ENCODE measurements around the gene RSU1.

Gene RSU1

DNA sequence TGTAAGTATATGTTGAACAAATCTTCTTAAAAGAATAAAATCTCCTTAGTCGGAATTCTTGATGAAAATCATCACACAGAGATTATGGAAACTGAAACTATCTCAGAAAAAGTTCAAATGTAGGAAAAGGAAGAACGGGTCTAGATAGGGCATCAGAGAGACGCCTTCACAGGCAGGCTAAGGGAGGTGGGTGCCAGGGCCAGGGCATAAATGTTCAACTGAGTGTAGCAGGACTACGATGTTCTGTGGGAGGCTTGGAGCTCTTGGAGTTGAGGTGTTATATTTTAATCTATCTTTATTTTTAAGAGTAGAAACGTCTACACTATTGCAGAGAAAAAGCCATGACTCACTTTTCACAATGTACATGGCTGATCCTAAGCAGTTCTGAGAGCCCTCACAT lies 101.2 kb downstream of the RSU1 start:
- DNase-seq, result no peak
- Histone ChIP-seq H3K27me3 (replicated peaks in 2 of 5; ENCODE audit: control insufficient read depth in 4 of 5, insufficient read depth in 5 of 5, low read length in 4 of 5) (no peaks in the 10 kb centered on the region), H3K27ac (ENCODE audit: insufficient read depth in 1 of 2, low read depth in 1 of 2, low read length in 2 of 2, poor library complexity in 1 of 2, severe bottlenecking in 2 of 2) (no peak overlapping the region), H3K36me3 (ENCODE audit: control insufficient read depth in 4 of 4, insufficient read depth in 4 of 4, low read length in 3 of 4) (peaks cover 0 to 18% (median 2%) of the 10 kb centered on the region in 4 experiments), H3K4me1 (ENCODE audit: control extremely low read depth in 1 of 4, control insufficient read depth in 4 of 4, insufficient read depth in 4 of 4, low read length in 3 of 4) (no peaks in the 10 kb centered on the region), H3K9me3 (ENCODE audit: control extremely low read depth in 1 of 5, control insufficient read depth in 4 of 5, insufficient read depth in 2 of 5, low read depth in 1 of 5, low read length in 4 of 5) (peaks cover 0 to 40% (median 16%) of the 10 kb centered on the region in 5 experiments), H3K4me3 (ENCODE audit: control insufficient read depth in 1 of 7, extremely low read depth in 1 of 7, insufficient read depth in 4 of 7, low read depth in 2 of 7, low read length in 6 of 7) (no peak overlapping the region)
- WGBS (ENCODE audit: insufficient coverage), result 95% methylated on average over 2 of the region's 5 CpGs
- CTCF ChIA-PET, result no interaction called here
- POLR2A ChIA-PET, result no interaction called here

DNA sequence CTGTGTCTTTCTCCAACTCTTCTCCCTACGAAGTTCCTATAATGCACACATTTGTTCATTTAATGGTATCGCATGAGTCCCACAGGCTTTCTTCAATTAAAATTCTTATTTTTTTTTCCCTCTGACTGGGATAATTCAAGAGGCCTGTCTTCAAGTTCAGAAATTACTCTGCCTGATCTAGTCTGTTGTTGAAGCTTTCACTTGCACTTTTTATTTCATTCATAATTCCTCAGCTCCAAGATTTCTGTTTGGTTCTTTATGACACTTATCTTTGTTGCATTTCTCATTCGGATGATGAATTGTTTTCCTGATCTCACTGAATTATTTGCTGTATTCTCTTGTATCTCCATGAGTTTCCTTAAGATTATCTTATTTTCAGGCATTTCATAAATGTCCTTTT lies 103.9 kb downstream of the RSU1 start:
- Histone ChIP-seq H3K9me3 (ENCODE audit: control extremely low read depth in 1 of 5, control insufficient read depth in 4 of 5, insufficient read depth in 2 of 5, low read depth in 1 of 5, low read length in 4 of 5) (peaks cover 2 to 50% (median 17%) of the 10 kb centered on the region in 5 experiments), H3K4me1 (ENCODE audit: control extremely low read depth in 1 of 4, control insufficient read depth in 4 of 4, insufficient read depth in 4 of 4, low read length in 3 of 4) (no peaks in the 10 kb centered on the region), H3K27ac (ENCODE audit: insufficient read depth in 1 of 2, low read depth in 1 of 2, low read length in 2 of 2, poor library complexity in 1 of 2, severe bottlenecking in 2 of 2) (no peak overlapping the region), H3K36me3 (ENCODE audit: control insufficient read depth in 4 of 4, insufficient read depth in 4 of 4, low read length in 3 of 4) (peaks cover 0 to 8% (median 1%) of the 10 kb centered on the region in 4 experiments), H3K4me3 (ENCODE audit: control insufficient read depth in 1 of 7, extremely low read depth in 1 of 7, insufficient read depth in 4 of 7, low read depth in 2 of 7, low read length in 6 of 7) (no peak overlapping the region), H3K27me3 (replicated peaks in 2 of 5; ENCODE audit: control insufficient read depth in 4 of 5, insufficient read depth in 5 of 5, low read length in 4 of 5) (no peaks in the 10 kb centered on the region)
- 97% methylated on average over 3 of the region's 3 CpGs for WGBS (ENCODE audit: insufficient coverage)
- DNase-seq, result no peak
- ChIA-PET CTCF (no interaction called here), POLR2A (no interaction called here)

DNA sequence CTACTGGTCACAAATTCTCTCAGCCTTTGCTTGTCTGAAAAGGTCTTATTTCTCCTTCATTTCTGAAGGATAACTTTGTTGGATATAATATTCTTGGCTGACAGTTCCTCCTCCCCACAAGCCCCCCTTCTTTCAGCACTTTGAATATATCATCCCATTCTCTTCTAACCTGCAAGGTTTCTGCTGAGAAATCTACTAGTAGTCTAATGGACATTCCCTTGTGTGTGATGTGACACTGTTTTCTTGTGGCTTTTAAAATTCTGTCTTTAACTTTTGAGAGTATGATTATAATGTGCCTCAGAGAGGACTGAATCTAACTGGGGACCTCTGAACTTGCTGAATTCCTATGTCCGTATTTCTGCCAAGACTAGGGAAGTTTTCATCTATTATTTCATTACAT lies 104.3 kb downstream of the RSU1 start:
- peaks cover 2 to 50% (median 17%) of the 10 kb centered on the region in 5 experiments for H3K9me3 ChIP-seq (ENCODE audit: control extremely low read depth in 1 of 5, control insufficient read depth in 4 of 5, insufficient read depth in 2 of 5, low read depth in 1 of 5, low read length in 4 of 5)
- H3K4me3 ChIP-seq (ENCODE audit: control insufficient read depth in 1 of 7, extremely low read depth in 1 of 7, insufficient read depth in 4 of 7, low read depth in 2 of 7, low read length in 6 of 7), result no peak overlapping the region
- H3K4me1 ChIP-seq (ENCODE audit: control extremely low read depth in 1 of 4, control insufficient read depth in 4 of 4, insufficient read depth in 4 of 4, low read length in 3 of 4), result no peaks in the 10 kb centered on the region
- no CpG with 5 or more reads among the region's 1 CpG for WGBS (ENCODE audit: insufficient coverage)
- peaks cover 0 to 8% (median 1%) of the 10 kb centered on the region in 4 experiments for H3K36me3 ChIP-seq (ENCODE audit: control insufficient read depth in 4 of 4, insufficient read depth in 4 of 4, low read length in 3 of 4)
- H3K27ac ChIP-seq (ENCODE audit: insufficient read depth in 1 of 2, low read depth in 1 of 2, low read length in 2 of 2, poor library complexity in 1 of 2, severe bottlenecking in 2 of 2), result no peak overlapping the region
- H3K27me3 ChIP-seq (replicated peaks in 2 of 5; ENCODE audit: control insufficient read depth in 4 of 5, insufficient read depth in 5 of 5, low read length in 4 of 5), result no peaks in the 10 kb centered on the region
- CTCF ChIA-PET, result no interaction called here
- DNase-seq, result peak in 1 of 3 donors; percentile 8
- POLR2A ChIA-PET, result no interaction called here

DNA sequence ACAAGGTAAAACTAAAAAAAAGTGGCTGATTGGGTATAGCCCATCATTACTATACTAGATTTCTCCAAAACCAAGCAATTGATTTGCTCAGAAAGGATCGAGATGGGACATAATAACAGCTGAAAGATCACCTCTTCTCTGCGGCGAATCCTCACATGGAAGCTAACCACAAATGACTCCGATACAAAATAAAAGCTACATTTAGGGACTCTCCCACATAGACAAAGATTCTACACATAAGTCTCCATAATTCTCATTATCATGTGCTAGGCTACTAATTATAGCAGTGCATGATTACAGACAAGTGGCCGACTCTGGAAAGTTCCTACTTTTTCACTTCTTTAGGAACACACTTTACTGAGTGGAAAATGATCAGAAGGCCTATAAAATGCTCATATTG lies 116.9 kb downstream of the RSU1 start:
- WGBS (ENCODE audit: insufficient coverage), result 96% methylated on average over 4 of the region's 5 CpGs
- Histone ChIP-seq H3K9me3 (ENCODE audit: control extremely low read depth in 1 of 5, control insufficient read depth in 4 of 5, insufficient read depth in 2 of 5, low read depth in 1 of 5, low read length in 4 of 5) (peaks cover 0 to 9% (median 0%) of the 10 kb centered on the region in 5 experiments), H3K27ac (ENCODE audit: insufficient read depth in 1 of 2, low read depth in 1 of 2, low read length in 2 of 2, poor library complexity in 1 of 2, severe bottlenecking in 2 of 2) (no peak overlapping the region), H3K4me3 (ENCODE audit: control insufficient read depth in 1 of 7, extremely low read depth in 1 of 7, insufficient read depth in 4 of 7, low read depth in 2 of 7, low read length in 6 of 7) (no peak overlapping the region), H3K27me3 (replicated peaks in 2 of 5; ENCODE audit: control insufficient read depth in 4 of 5, insufficient read depth in 5 of 5, low read length in 4 of 5) (no peaks in the 10 kb centered on the region), H3K36me3 (ENCODE audit: control insufficient read depth in 4 of 4, insufficient read depth in 4 of 4, low read length in 3 of 4) (no peaks in the 10 kb centered on the region), H3K4me1 (ENCODE audit: control extremely low read depth in 1 of 4, control insufficient read depth in 4 of 4, insufficient read depth in 4 of 4, low read length in 3 of 4) (no peaks in the 10 kb centered on the region)
- DNase-seq, result no peak
- ChIA-PET POLR2A (no interaction called here), CTCF (no interaction called here)

DNA sequence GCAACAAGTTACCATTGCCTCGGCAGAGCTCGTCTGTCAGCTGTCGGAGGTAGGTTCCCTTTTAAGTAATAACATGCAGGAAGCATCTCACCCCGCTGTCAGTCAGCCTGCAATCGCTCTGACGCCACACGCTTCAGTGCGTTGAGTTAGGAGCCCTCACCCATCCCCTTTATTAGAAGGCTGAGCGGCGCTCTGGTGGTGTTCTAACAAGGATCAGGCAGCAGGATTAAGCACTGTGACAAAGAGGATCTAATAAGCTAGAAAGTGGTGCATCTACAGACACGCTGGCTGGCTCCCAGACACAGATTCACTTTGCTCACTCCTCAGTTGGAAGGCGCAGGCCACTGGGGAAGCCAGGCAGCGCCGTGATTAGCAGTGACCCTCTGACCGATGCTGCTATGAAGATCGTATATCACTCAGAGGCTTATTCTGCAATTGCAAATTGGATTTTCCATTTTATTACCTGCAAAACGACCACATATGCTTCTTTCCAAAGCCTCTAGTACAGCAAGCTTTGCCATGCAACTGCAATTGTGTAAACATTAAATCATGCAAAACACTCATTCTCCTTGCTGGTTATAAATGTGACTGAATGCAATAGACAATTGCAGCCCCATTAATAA lies 117.7 kb downstream of the RSU1 start:
- Histone ChIP-seq H3K4me3 (ENCODE audit: control insufficient read depth in 1 of 7, extremely low read depth in 1 of 7, insufficient read depth in 4 of 7, low read depth in 2 of 7, low read length in 6 of 7) (no peak overlapping the region), H3K36me3 (ENCODE audit: control insufficient read depth in 4 of 4, insufficient read depth in 4 of 4, low read length in 3 of 4) (no peaks in the 10 kb centered on the region), H3K27ac (ENCODE audit: insufficient read depth in 1 of 2, low read depth in 1 of 2, low read length in 2 of 2, poor library complexity in 1 of 2, severe bottlenecking in 2 of 2) (no peak overlapping the region), H3K9me3 (ENCODE audit: control extremely low read depth in 1 of 5, control insufficient read depth in 4 of 5, insufficient read depth in 2 of 5, low read depth in 1 of 5, low read length in 4 of 5) (peaks cover 0 to 9% (median 0%) of the 10 kb centered on the region in 5 experiments), H3K4me1 (ENCODE audit: control extremely low read depth in 1 of 4, control insufficient read depth in 4 of 4, insufficient read depth in 4 of 4, low read length in 3 of 4) (no peaks in the 10 kb centered on the region), H3K27me3 (replicated peaks in 2 of 5; ENCODE audit: control insufficient read depth in 4 of 5, insufficient read depth in 5 of 5, low read length in 4 of 5) (no peaks in the 10 kb centered on the region)
- no peak for DNase-seq
- POLR2A ChIA-PET, result no interaction called here
- CTCF ChIA-PET, result no interaction called here
- WGBS (ENCODE audit: insufficient coverage), result 98% methylated on average over 13 of the region's 17 CpGs

DNA sequence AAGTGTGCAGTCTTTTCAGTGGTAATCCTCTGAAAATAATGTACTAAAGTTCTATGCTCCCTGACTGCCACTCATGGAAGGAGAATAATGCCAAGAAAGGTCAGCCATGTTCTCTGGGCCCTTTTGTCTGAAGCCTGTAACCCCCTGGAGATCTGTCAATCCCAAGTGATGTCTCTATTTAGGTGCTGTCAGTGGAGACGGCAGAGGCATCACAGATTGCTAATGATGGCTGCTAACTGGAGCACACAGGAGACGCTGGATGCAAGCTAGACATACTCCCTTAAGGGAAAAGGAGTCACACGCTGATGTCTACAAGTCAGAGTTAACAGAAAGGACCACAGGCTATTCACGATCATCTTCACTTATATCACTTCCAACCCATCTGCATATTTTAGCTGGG lies 118.8 kb downstream of the RSU1 start:
- H3K9me3 ChIP-seq (ENCODE audit: control extremely low read depth in 1 of 5, control insufficient read depth in 4 of 5, insufficient read depth in 2 of 5, low read depth in 1 of 5, low read length in 4 of 5), result peaks cover 0 to 9% (median 0%) of the 10 kb centered on the region in 5 experiments
- H3K36me3 ChIP-seq (ENCODE audit: control insufficient read depth in 4 of 4, insufficient read depth in 4 of 4, low read length in 3 of 4), result no peaks in the 10 kb centered on the region
- WGBS (ENCODE audit: insufficient coverage), result 100% methylated on average over 2 of the region's 4 CpGs
- ChIA-PET POLR2A (no interaction called here), CTCF (no interaction called here)
- no peaks in the 10 kb centered on the region for H3K27me3 ChIP-seq (replicated peaks in 2 of 5; ENCODE audit: control insufficient read depth in 4 of 5, insufficient read depth in 5 of 5, low read length in 4 of 5)
- no peak overlapping the region for H3K4me3 ChIP-seq (ENCODE audit: control insufficient read depth in 1 of 7, extremely low read depth in 1 of 7, insufficient read depth in 4 of 7, low read depth in 2 of 7, low read length in 6 of 7)
- no peak for DNase-seq
- no peaks in the 10 kb centered on the region for H3K4me1 ChIP-seq (ENCODE audit: control extremely low read depth in 1 of 4, control insufficient read depth in 4 of 4, insufficient read depth in 4 of 4, low read length in 3 of 4)
- no peak overlapping the region for H3K27ac ChIP-seq (ENCODE audit: insufficient read depth in 1 of 2, low read depth in 1 of 2, low read length in 2 of 2, poor library complexity in 1 of 2, severe bottlenecking in 2 of 2)

DNA sequence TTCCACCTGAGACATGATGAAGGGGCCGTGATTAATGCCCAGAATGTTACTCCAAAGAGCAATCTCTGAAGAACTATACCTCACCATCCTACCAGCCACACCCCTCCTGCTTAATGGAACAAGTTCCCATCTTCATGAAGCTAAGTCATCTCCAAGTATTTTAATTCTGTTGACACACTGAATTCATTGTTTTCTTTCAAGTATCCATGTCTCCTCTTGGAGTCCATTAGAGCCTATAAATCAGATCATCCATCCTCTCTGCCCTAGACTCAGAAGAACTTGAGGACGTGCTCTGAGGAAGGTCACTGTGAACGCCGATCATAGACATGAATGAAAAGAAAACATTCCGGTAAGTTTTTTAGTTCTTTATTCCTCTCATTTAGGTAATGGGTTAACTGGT lies 126.8 kb downstream of the RSU1 start:
- peaks cover 2 to 14% (median 6%) of the 10 kb centered on the region in 4 experiments for H3K36me3 ChIP-seq (ENCODE audit: control insufficient read depth in 4 of 4, insufficient read depth in 4 of 4, low read length in 3 of 4)
- H3K27ac ChIP-seq (ENCODE audit: insufficient read depth in 1 of 2, low read depth in 1 of 2, low read length in 2 of 2, poor library complexity in 1 of 2, severe bottlenecking in 2 of 2), result no peak overlapping the region
- 98% methylated on average over 5 of the region's 5 CpGs for WGBS (ENCODE audit: insufficient coverage)
- no peak overlapping the region for H3K4me3 ChIP-seq (ENCODE audit: control insufficient read depth in 1 of 7, extremely low read depth in 1 of 7, insufficient read depth in 4 of 7, low read depth in 2 of 7, low read length in 6 of 7)
- no peaks in the 10 kb centered on the region for H3K27me3 ChIP-seq (replicated peaks in 2 of 5; ENCODE audit: control insufficient read depth in 4 of 5, insufficient read depth in 5 of 5, low read length in 4 of 5)
- ChIA-PET POLR2A (no interaction called here), CTCF (no interaction called here)
- no peak for DNase-seq
- no peaks in the 10 kb centered on the region for H3K4me1 ChIP-seq (ENCODE audit: control extremely low read depth in 1 of 4, control insufficient read depth in 4 of 4, insufficient read depth in 4 of 4, low read length in 3 of 4)
- H3K9me3 ChIP-seq (ENCODE audit: control extremely low read depth in 1 of 5, control insufficient read depth in 4 of 5, insufficient read depth in 2 of 5, low read depth in 1 of 5, low read length in 4 of 5), result no peaks in the 10 kb centered on the region

Measured in common myeloid progenitor, CD34-positive (primary cell).